A673 (cell line): ENCODE measurements around the gene PTN. TPM values are rescaled to one million over a fixed set of nuclear protein-coding genes. Genes with fewer than 3 reads are reported as not detected.

Experiments used
- BruUV-seq: library from RNA; stranded (reverse); fragments of 400-500 nt; replicated peaks from 2 replicates; lab custom pipeline; 2021; lab: Mats Ljungman, UMichigan
- CTCF ChIA-PET: fragments of 300-600 bp; sonication (Branson Sonifier 250); formaldehyde crosslinking; loops from one replicate; lab custom pipeline; 2022; ENCODE audit warnings: antibody characterized with exemption; lab: Charles Lee
- POLR2A ChIA-PET: fragments of 300-600 bp; sonication (Branson Sonifier 250); formaldehyde crosslinking; loops from one replicate; lab custom pipeline; 2022; ENCODE audit warnings: antibody characterized with exemption; ENCODE audit not compliant: low non-redundant PET; lab: Charles Lee
- DNase-seq: peaks from one replicate; pipeline ENCODE4 v3.0.0-alpha.2; 2015; ENCODE audit warnings: low spot score
- H3K27ac ChIP-seq: fragments of 200-600 bp; sonication (generic); 2 replicates; pipeline ENCODE4 v1.5.1; 2016; ENCODE audit warnings: mixed run types, low read depth, mild to moderate bottlenecking, mixed read lengths, antibody characterized with exemption, low read length; ENCODE audit not compliant: poor library complexity, severe bottlenecking
- H3K27me3 ChIP-seq: fragments of 200-600 bp; sonication (generic); replicated peaks from 2 replicates; pipeline ENCODE4 v1.6.1; 2017; ENCODE audit warnings: mixed run types, low read depth, mild to moderate bottlenecking, mixed read lengths, antibody characterized with exemption, low read length; ENCODE audit not compliant: insufficient read depth, poor library complexity
- H3K36me3 ChIP-seq: fragments of 200-600 bp; sonication (generic); 2 replicates; pipeline ENCODE4 v1.6.1; 2016; ENCODE audit warnings: mixed run types, mild to moderate bottlenecking, mixed read lengths, antibody characterized with exemption, low read length; ENCODE audit not compliant: insufficient read depth, poor library complexity, severe bottlenecking
- H3K4me1 ChIP-seq: fragments of 200-600 bp; sonication (generic); 2 replicates; pipeline ENCODE4 v1.6.1; 2017; ENCODE audit warnings: mixed run types, mild to moderate bottlenecking, mixed read lengths, antibody characterized with exemption, low read length; ENCODE audit not compliant: insufficient read depth, poor library complexity, severe bottlenecking
- H3K4me3 ChIP-seq: fragments of 200-600 bp; sonication (generic); 2 replicates; pipeline ENCODE4 v1.5.1; 2016; ENCODE audit warnings: low read depth, mixed run types, mild to moderate bottlenecking, mixed read lengths, low read length; ENCODE audit not compliant: poor library complexity, severe bottlenecking
- H3K9me3 ChIP-seq: fragments of 200-600 bp; sonication (generic); 2 replicates; pipeline ENCODE4 v1.6.1; 2016; ENCODE audit warnings: mixed run types, low read depth, mild to moderate bottlenecking, mixed read lengths, antibody characterized with exemption, low read length; ENCODE audit not compliant: poor library complexity, severe bottlenecking
- CTCF ChIP-seq: fragments of 300-800, 200-600 bp; sonication (generic); conservative IDR thresholded peaks from 2 replicates; pipeline ENCODE4 v1.5.1; 2017; ENCODE audit warnings: low read depth, mild to moderate bottlenecking, antibody characterized with exemption, low read length, moderate library complexity, mixed read lengths
- EZH2 ChIP-seq: fragments of 200-600 bp; sonication (generic); IDR thresholded peaks from 2 replicates; pipeline ENCODE4 v1.6.1; 2017; ENCODE audit warnings: borderline replicate concordance, low read depth, mild to moderate bottlenecking, mixed read lengths, antibody characterized with exemption, low read length; ENCODE audit not compliant: poor library complexity, severe bottlenecking
- intact Hi-C: fragments of 100-400 bp; cut with micrococcal nuclease; formaldehyde crosslinking; loops from one replicate; pipeline ENCODE4 v1.10.0; 2022; ENCODE audit not compliant: unreplicated experiment
- total RNA-seq: library from RNA; stranded (reverse); gene quantifications from 2 replicates; pipeline ENCODE4 v1.2.3, GENCODE V29; 2021

PTN gene
- total RNA-seq, 1 experiment from 2014 or later: 0.41 TPM

- intact Hi-C loops: no loop called here
- Histone ChIP-seq H3K4me1 (no peaks in the 10 kb centered on the region), H3K27ac (no peak overlapping the region), H3K36me3 (no peaks in the 10 kb centered on the region), H3K4me3 (no peak overlapping the region), H3K27me3 (no peaks in the 10 kb centered on the region), H3K9me3 (no peaks in the 10 kb centered on the region)
- BruUV-seq: no TSS peak
- no peak for DNase-seq
- TF ChIP-seq EZH2 (no peak), CTCF (peak; percentile 28; the same call in 1 of the 2 replicates)
- CTCF ChIA-PET: interaction anchor here (1.0 kb wide), 1 partner anchor 168 kb away, joined by 3 read pairs; no protein-coding TSS in a partner anchor
- POLR2A ChIA-PET: no interaction called here
Observed at GRCh38 chr7:137337902-137338301, 5.6 kb downstream of the PTN start.

GRCh38 chr7:137335814-137336213 lies 7.7 kb downstream of the PTN start:
- ChIA-PET POLR2A (no interaction called here), CTCF (no interaction called here)
- Histone ChIP-seq H3K36me3 (no peaks in the 10 kb centered on the region), H3K27me3 (no peaks in the 10 kb centered on the region), H3K27ac (no peak overlapping the region), H3K4me3 (no peak overlapping the region), H3K9me3 (no peaks in the 10 kb centered on the region), H3K4me1 (no peaks in the 10 kb centered on the region)
- intact Hi-C loops: no loop called here
- BruUV-seq: no TSS peak
- DNase-seq: no peak
- TF ChIP-seq EZH2 (no peak), CTCF (no peak)

- intact Hi-C loops: no loop called here
- CTCF ChIA-PET: no interaction called here
Observed at GRCh38 chr7:137331378-137331777, 12.2 kb downstream of the PTN start.

More at GRCh38 chr7:137331378-137331777, 12.2 kb downstream of the PTN start:
- POLR2A ChIA-PET: no interaction called here
- Histone ChIP-seq H3K27ac (no peak overlapping the region), H3K9me3 (no peaks in the 10 kb centered on the region), H3K36me3 (no peaks in the 10 kb centered on the region), H3K4me3 (no peak overlapping the region), H3K27me3 (no peaks in the 10 kb centered on the region), H3K4me1 (no peaks in the 10 kb centered on the region)
- no peak for TF ChIP-seq CTCF
- TF ChIP-seq EZH2: no peak
- BruUV-seq: no TSS peak
- no peak for DNase-seq
